ENCODE data around the gene RANBP1.
A peak's percentile ranks its signal among the peaks of the same experiment; 100 is the strongest.

The RANBP1 gene

DNA sequence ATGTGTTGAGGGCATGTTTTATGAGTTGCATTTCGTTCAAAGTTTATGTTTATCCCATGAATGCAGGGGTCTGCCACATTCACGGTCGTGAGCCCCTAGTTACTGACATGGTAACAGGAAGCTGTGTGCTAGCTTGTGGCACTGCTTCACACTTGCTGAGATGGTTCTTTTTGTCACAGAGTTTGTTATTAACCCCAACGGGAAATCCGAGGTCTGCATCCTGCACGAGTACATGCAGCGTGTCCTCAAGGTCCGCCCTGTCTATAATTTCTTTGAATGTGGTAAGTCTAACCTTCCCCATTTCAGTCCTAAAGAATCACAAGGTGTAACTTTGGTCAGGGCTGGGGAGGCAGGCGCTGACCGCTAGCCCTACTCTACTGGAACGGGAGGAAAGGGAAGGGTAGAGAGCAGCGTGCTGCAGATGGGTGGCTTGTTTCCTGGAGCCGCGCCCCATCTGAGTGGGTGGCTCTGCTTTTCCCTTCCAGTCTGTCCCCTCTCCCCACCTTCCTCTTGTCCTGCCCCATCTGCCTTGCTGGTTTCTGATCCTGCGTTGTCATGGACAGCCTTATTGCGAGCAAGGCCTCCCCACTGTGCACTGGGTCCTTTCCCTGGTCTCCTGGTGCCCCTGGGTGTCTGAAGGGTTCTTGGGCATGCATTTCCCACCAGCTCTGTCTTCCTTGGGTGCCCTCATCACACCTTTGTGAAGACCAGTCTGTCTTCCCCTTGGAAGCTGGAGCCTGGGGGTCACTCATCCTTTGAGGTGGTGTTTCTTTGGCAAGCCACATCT lies 24.0 kb upstream of the RANBP1 start:
- H3K27ac ChIP-seq, result no peak overlapping the region
- H3K4me3 ChIP-seq, result no peak overlapping the region
- H3K27me3 ChIP-seq, result no peaks in the 10 kb centered on the region
- intact Hi-C loops (cut with DNase I; ENCODE audit: low total_unique reads), result no loop called here
- H3K36me3 ChIP-seq, result peaks cover 91 to 100% (median 100%) of the 10 kb centered on the region in 3 donors
- peaks cover 0 to 5% (median 0%) of the 10 kb centered on the region in 4 donors for H3K4me1 ChIP-seq
- TF ChIP-seq, protein P1, sequence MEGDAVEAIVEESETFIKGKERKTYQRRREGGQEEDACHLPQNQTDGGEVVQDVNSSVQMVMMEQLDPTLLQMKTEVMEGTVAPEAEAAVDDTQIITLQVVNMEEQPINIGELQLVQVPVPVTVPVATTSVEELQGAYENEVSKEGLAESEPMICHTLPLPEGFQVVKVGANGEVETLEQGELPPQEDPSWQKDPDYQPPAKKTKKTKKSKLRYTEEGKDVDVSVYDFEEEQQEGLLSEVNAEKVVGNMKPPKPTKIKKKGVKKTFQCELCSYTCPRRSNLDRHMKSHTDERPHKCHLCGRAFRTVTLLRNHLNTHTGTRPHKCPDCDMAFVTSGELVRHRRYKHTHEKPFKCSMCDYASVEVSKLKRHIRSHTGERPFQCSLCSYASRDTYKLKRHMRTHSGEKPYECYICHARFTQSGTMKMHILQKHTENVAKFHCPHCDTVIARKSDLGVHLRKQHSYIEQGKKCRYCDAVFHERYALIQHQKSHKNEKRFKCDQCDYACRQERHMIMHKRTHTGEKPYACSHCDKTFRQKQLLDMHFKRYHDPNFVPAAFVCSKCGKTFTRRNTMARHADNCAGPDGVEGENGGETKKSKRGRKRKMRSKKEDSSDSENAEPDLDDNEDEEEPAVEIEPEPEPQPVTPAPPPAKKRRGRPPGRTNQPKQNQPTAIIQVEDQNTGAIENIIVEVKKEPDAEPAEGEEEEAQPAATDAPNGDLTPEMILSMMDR (IDR thresholded peaks at IDR 0.05), result no peak
- H3K9me3 ChIP-seq, result peaks cover 0 to 6% (median 3%) of the 10 kb centered on the region in 3 donors
- DNase-seq, result peak in 1 of 2 donors; percentile 21

DNA sequence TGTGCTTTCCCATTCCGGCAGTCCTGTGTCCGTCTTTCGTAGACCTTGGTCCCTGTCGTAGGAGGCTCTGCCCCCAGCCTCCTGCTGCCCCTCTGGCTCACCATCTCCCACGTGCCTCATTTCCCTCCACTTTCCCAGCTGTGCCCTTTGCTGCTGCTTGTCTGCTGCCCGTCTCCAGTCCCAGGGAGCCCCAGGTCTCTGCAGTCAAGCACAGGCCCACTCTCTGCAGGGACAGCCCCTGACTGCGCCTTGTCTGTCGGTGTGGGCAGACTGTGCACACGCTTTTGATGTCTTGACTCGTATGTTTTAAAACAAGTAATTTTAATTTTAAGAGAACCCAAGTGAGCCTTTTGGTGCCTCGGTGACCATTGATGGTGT lies 23.4 kb upstream of the RANBP1 start:
- Histone ChIP-seq H3K27ac (no peak overlapping the region), H3K36me3 (peaks cover 91 to 100% (median 100%) of the 10 kb centered on the region in 3 donors), H3K9me3 (peaks cover 0 to 7% (median 3%) of the 10 kb centered on the region in 3 donors), H3K4me1 (peaks cover 0 to 5% (median 0%) of the 10 kb centered on the region in 4 donors), H3K27me3 (no peaks in the 10 kb centered on the region), H3K4me3 (no peak overlapping the region)
- intact Hi-C loops (cut with DNase I; ENCODE audit: low total_unique reads), result no loop called here
- DNase-seq, result peak in 1 of 2 donors; percentile 34
- TF ChIP-seq, protein P1 (IDR thresholded peaks at IDR 0.05), result no peak

DNA sequence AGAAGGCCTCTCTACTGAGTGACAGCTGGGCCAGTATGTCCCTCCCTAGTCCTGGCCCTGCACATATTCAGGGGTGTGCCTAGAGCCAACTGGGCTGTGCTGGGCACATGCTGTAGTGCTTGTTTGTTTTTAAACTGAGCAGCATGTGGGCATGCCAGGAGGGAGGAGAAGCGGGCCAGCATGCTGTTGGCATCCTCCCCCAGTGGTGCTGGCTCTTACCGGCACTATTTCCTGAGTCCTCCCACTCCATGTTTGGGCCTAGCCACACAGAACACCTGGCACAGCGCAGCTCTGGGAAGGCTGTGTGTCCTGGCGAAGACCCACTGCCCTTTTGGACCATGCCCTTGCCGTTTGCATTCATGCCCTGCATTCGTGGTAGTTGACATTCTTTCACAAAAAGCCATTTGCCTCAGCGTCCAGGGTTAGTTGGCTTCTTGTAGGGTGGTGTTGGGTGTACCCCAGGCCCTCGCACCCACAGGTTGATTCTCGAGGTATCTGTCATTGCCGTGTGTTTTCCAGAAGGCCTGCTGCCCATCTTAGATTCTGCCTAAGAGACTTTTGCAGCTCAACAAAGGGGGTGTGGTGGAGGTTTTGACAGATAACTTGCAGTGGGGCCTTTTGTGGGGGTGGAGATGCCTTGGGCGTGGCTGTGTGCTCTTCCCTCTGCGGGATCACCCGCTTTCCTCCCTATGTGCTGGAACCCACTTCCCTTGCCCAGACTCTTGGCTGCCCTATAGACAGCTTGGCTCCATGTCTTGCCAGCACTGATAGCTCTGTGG lies 22.3 kb upstream of the RANBP1 start:
- TF ChIP-seq, protein P1 (IDR thresholded peaks at IDR 0.05), result no peak
- H3K9me3 ChIP-seq, result peaks cover 0 to 7% (median 3%) of the 10 kb centered on the region in 3 donors
- H3K4me1 ChIP-seq, result peaks cover 0 to 5% (median 0%) of the 10 kb centered on the region in 4 donors
- H3K27me3 ChIP-seq, result no peaks in the 10 kb centered on the region
- no peak overlapping the region for H3K27ac ChIP-seq
- intact Hi-C loops (cut with DNase I; ENCODE audit: low total_unique reads), result no loop called here
- H3K4me3 ChIP-seq, result no peak overlapping the region
- peak; percentile 46 to 78 for DNase-seq
- peaks cover 88 to 100% (median 98%) of the 10 kb centered on the region in 3 donors for H3K36me3 ChIP-seq

DNA sequence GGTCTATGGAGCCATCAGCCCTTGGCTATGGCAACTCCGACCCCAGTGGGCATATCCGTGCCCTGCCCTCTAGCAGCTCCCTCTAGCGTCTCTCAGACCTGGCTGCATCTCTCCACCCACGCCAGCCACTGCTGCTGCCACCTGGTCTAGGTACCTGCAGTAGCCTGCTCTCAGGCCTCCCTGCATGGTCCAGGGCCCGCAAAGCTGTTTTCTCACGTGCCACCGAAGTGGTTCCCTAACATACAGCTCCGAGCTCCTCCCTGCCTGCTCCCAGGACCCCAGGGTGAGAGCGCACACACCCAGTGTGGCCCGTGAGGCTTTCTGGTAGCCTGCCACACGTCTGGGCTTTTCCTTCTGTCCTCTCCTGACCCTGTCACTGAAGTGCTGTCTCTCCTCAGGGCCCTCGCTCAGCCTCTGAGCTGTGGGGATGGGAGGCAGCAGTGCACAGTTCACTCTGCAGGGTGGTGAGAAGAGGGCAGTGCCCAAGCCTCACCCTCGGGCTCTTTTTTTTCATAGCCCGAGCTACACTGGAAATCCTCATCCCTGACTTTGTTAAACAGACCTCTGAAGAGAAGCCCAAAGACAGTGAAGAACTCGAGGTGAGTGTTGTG lies 21.6 kb upstream of the RANBP1 start:
- intact Hi-C loops (cut with DNase I; ENCODE audit: low total_unique reads), result no loop called here
- H3K4me1 ChIP-seq, result peaks cover 0 to 5% (median 0%) of the 10 kb centered on the region in 4 donors
- DNase-seq, result peak in 1 of 2 donors; percentile 47
- H3K9me3 ChIP-seq, result peaks cover 0 to 7% (median 3%) of the 10 kb centered on the region in 3 donors
- no peak overlapping the region for H3K4me3 ChIP-seq
- H3K36me3 ChIP-seq, result peaks cover 88 to 100% (median 98%) of the 10 kb centered on the region in 3 donors
- H3K27me3 ChIP-seq, result no peaks in the 10 kb centered on the region
- H3K27ac ChIP-seq, result no peak overlapping the region
- TF ChIP-seq, protein P1 (IDR thresholded peaks at IDR 0.05), result no peak

DNA sequence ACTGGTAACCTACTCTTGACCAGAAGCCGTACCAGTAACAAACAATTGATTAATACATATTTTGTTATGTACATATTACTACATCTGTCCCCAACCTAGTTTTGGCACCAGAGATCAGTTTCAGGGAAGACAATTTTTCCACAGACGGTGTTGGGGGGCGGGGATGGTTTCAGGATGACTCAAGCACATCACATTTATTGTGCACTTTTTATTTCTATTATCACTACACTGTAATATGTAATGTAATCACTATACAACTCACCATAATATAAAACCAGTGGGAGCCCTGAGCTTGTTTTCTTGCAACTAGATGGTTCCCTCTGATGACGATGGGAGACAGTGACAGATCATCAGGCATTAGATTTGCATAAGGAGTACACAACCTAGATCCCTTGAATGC lies 20.4 kb upstream of the RANBP1 start:
- H3K27me3 ChIP-seq, result no peaks in the 10 kb centered on the region
- intact Hi-C loops (cut with DNase I; ENCODE audit: low total_unique reads), result no loop called here

More for the DNA sequence above, 20.4 kb upstream of the RANBP1 start:
- TF ChIP-seq, protein P1 (IDR thresholded peaks at IDR 0.05), result no peak
- H3K4me1 ChIP-seq, result peaks cover 0 to 5% (median 0%) of the 10 kb centered on the region in 4 donors
- H3K36me3 ChIP-seq, result peaks cover 86 to 100% (median 96%) of the 10 kb centered on the region in 3 donors
- no peak overlapping the region for H3K4me3 ChIP-seq
- no peak overlapping the region for H3K27ac ChIP-seq
- no peak for DNase-seq
- H3K9me3 ChIP-seq, result peaks cover 0 to 7% (median 3%) of the 10 kb centered on the region in 3 donors
